Left ventricle myocardium inferior (tissue), 1 donor: ENCODE measurements around the gene COX4I1. TPM values are rescaled to one million over a fixed set of nuclear protein-coding genes. Genes with fewer than 3 reads are reported as not detected.

ENCODE experiments used
- DNase-seq: peaks from one replicate; pipeline ENCODE4 v3.0.0-alpha.2; 2020
- H3K27ac ChIP-seq: fragments of 200-600 bp; replicated peaks from 2 replicates; pipeline ENCODE4 v1.8.0; 2021
- H3K27me3 ChIP-seq: fragments of 200-600 bp; 2 replicates; pipeline ENCODE4 v1.8.0; 2021; ENCODE audit warnings: low read depth
- H3K36me3 ChIP-seq: fragments of 200-600 bp; 2 replicates; pipeline ENCODE4 v1.8.0; 2021
- H3K4me1 ChIP-seq: fragments of 200-600 bp; 2 replicates; pipeline ENCODE4 v1.8.0; 2021
- H3K4me3 ChIP-seq: fragments of 200-600 bp; 2 replicates; pipeline ENCODE4 v1.8.0; 2021; ENCODE audit warnings: mild to moderate bottlenecking, moderate library complexity
- H3K9me3 ChIP-seq: fragments of 200-600 bp; replicated peaks from 2 replicates; pipeline ENCODE4 v1.8.0; 2021
- intact Hi-C: fragments of 100-400 bp; cut with micrococcal nuclease; formaldehyde crosslinking; loops from one replicate; pipeline ENCODE4 v1.11.0; 2022
- total RNA-seq: library from RNA; stranded (reverse); fragmentation: NEBNext Ultra II Directional; extraction: Animal tissue kit (Norgen Biotek cat#: 25700); gene quantifications from one replicate; pipeline ENCODE4 v1.2.1, GENCODE V29; 2021
- TF ChIP-seq, protein P1 (sequence below): fragments of 200-600 bp; IDR thresholded peaks from 2 replicates; pipeline ENCODE4 v1.8.0; 2021; ENCODE audit warnings: antibody characterized with exemption, mild to moderate bottlenecking, borderline replicate concordance
- donor health status: DM: no; HTN: yes; CAD: no; lungs with severe emphysema.

Gene COX4I1
- total RNA-seq, 1 donor from 2014 or later: 1,881 TPM

DNA sequence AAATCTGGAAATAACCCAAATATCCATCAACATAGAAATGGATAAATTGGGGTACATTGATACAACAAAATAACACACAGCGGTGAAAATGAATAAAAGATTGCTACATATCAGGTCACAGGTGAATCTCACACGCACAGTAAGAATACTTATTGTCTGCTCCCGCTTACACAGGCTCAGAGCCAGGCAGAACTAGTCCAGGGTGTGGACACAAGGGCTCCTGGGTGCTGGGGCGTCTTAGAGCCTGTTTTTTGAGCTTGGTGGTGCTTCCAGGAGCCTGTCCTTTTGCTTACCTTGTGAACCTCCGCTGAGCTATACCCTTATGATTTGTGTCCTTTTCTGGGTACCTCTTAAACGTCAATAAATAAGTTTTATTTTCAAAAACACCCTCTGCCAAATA lies 28.8 kb upstream of the COX4I1 start:
- TF ChIP-seq, protein P1, sequence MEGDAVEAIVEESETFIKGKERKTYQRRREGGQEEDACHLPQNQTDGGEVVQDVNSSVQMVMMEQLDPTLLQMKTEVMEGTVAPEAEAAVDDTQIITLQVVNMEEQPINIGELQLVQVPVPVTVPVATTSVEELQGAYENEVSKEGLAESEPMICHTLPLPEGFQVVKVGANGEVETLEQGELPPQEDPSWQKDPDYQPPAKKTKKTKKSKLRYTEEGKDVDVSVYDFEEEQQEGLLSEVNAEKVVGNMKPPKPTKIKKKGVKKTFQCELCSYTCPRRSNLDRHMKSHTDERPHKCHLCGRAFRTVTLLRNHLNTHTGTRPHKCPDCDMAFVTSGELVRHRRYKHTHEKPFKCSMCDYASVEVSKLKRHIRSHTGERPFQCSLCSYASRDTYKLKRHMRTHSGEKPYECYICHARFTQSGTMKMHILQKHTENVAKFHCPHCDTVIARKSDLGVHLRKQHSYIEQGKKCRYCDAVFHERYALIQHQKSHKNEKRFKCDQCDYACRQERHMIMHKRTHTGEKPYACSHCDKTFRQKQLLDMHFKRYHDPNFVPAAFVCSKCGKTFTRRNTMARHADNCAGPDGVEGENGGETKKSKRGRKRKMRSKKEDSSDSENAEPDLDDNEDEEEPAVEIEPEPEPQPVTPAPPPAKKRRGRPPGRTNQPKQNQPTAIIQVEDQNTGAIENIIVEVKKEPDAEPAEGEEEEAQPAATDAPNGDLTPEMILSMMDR: no peak
- Histone ChIP-seq H3K4me1 (no peaks in the 10 kb centered on the region), H3K27ac (no peak overlapping the region), H3K4me3 (no peak overlapping the region), H3K27me3 (no peaks in the 10 kb centered on the region), H3K9me3 (no peaks in the 10 kb centered on the region), H3K36me3 (peaks cover 7% of the 10 kb centered on the region)
- DNase-seq: no peak
- intact Hi-C loops: no loop called here

DNA sequence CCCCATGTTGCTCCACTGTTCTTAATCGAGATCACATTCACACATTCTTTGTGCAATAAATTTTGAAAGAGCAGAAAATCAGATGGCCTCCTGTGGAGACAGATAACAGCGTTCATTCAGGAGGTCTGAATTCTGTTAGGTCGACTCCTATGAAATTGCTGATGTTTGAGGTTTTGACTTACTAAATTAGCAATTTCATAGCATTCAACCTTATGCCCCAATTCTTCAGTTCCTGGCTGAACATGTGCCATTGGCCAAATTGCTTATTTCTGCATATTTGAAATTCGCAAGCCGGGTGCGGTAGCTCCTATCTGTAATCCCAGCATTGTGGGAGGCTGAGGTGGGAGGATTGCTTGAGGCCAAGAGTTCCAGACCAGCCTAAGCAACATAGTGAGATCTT lies 26.5 kb upstream of the COX4I1 start:
- Histone ChIP-seq H3K27ac (no peak overlapping the region), H3K36me3 (peaks cover 25% of the 10 kb centered on the region), H3K9me3 (no peaks in the 10 kb centered on the region), H3K27me3 (no peaks in the 10 kb centered on the region), H3K4me1 (no peaks in the 10 kb centered on the region), H3K4me3 (no peak overlapping the region)
- no peak for DNase-seq
- intact Hi-C loops: no loop called here
- TF ChIP-seq, protein P1: no peak

DNA sequence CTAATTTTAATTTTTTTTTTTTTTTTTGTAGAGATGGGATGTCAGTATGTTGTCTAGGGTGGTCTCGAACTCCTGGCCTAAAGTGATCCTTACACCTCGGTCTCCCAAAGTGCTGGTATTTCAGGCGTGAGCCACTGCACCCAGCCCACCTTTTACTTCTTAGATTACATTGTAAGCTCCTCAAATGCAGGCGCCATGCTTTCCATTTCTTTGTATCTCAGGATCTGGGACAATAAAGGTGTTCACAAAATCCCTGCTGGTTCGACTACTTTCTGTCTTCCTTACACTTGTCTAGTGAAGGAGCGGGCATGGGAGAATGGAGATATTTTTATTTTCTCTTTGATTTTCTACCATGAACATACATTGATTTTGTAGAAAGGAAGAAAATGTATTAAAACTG lies 25.4 kb upstream of the COX4I1 start:
- DNase-seq: no peak
- Histone ChIP-seq H3K4me1 (no peaks in the 10 kb centered on the region), H3K36me3 (peaks cover 36% of the 10 kb centered on the region), H3K9me3 (no peaks in the 10 kb centered on the region), H3K27me3 (no peaks in the 10 kb centered on the region), H3K27ac (no peak overlapping the region), H3K4me3 (no peak overlapping the region)
- intact Hi-C loops: no loop called here
- TF ChIP-seq, protein P1: no peak

DNA sequence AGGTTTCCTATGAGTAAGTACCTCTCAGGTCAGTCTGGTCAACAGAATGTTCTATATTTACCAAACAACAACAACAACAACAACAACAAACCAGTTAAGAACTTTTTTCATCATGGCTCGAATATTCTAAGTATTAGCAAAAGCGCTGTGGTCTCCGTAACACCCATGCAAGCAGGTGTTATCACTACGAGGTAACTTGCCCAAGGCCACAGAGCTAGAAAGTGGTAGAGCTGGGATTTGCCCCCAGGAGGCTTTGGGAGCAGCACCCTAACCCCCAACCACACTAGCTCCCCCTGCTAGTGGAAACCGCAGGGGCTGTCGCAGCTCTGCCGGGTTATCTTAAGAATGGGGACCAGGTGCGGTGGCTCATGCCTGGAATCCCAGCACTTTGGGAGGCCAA lies 24.7 kb upstream of the COX4I1 start:
- Histone ChIP-seq H3K27me3 (no peaks in the 10 kb centered on the region), H3K36me3 (peaks cover 43% of the 10 kb centered on the region), H3K4me1 (no peaks in the 10 kb centered on the region), H3K9me3 (no peaks in the 10 kb centered on the region), H3K27ac (no peak overlapping the region), H3K4me3 (no peak overlapping the region)
- intact Hi-C loops: no loop called here
- no peak for DNase-seq
- TF ChIP-seq, protein P1: no peak

DNA sequence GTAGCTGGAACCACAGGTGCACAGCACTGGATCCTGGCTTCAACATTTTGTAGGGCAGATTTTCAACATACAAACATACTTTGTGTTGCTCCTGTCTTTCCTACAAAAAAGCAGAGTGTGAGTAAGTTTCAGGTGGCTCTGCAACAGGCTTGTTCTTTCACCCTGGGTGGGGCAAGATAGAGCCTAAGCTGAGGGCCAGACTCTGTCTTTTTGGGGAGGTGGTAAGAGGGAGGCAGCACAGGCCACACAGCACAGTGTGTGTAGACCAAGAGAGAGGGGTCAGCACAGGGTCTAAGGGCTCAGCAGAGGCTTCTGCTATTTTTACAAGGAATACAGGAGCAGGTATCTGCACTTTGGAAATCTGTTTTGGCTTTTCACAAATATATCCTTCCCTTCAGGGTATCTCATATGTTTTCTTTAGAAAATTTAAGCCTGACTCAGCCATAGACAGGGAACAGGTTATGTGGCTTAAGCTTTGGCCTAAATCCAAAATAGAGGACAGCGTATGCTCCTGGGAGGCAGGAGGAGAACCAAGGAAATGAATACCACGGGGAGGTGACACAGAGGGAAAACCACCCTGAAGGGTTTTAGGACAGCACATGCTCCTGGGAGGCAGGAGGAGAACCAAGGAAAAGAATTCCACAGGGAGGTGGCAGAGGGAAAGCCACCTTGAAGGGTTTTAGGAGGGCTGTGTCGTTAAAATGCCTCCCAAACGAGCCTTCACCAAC lies 21.7 kb upstream of the COX4I1 start:
- TF ChIP-seq, protein P1: no peak
- H3K4me1 ChIP-seq: peaks cover 11% of the 10 kb centered on the region
- peak overlapping the region; percentile 12 for H3K27ac ChIP-seq

More for the DNA sequence above, 21.7 kb upstream of the COX4I1 start:
- peaks cover 56% of the 10 kb centered on the region for H3K36me3 ChIP-seq
- intact Hi-C loops: no loop called here
- H3K27me3 ChIP-seq: no peaks in the 10 kb centered on the region
- no peak overlapping the region for H3K4me3 ChIP-seq
- H3K9me3 ChIP-seq: no peaks in the 10 kb centered on the region
- no peak for DNase-seq
